Stimulated activated CD4-positive, alpha-beta T cell treated with anti-CD3 and anti-CD28 coated beads, Interleukin-1b, Interleukin-23, amount 100 ng/mL, for 48 hours (primary cell): ENCODE measurements around the gene HCLS1.
"Not testable (repeated sequence)": the region's sequence is repeated elsewhere in the genome, so short reads cannot be mapped to it uniquely, and the experiment has no call there.

ENCODE experiments used
- DNase-seq: peaks from one replicate; pipeline ENCODE4 v3.0.0-alpha.2; 2020

HCLS1 gene

GRCh38 chr3:121654493-121655385 lies 6.0 kb downstream of the HCLS1 start:
- DNase-seq, result no peak

- DNase-seq, result no peak
Measured at GRCh38 chr3:121651684-121652083, 9.0 kb downstream of the HCLS1 start.

- no peak for DNase-seq
Measured at GRCh38 chr3:121649645-121650044, 11.1 kb downstream of the HCLS1 start.

GRCh38 chr3:121648219-121648958 lies 12.3 kb downstream of the HCLS1 start:
- DNase-seq, result no peak

GRCh38 chr3:121645054-121645453 lies 15.6 kb downstream of the HCLS1 start:
- no peak for DNase-seq

- DNase-seq, result no peak
Measured at GRCh38 chr3:121642601-121643314, 17.9 kb downstream of the HCLS1 start.

GRCh38 chr3:121641127-121641526 lies 19.6 kb downstream of the HCLS1 start:
- DNase-seq, result no peak

- no peak for DNase-seq
Measured at GRCh38 chr3:121637922-121638321, 22.8 kb downstream of the HCLS1 start.

- no peak for DNase-seq
Measured at GRCh38 chr3:121630355-121630754, 30.3 kb downstream of the HCLS1 start.

- no peak for DNase-seq
Measured at GRCh38 chr3:121629601-121630000, 31.1 kb downstream of the HCLS1 start.

- no peak for DNase-seq
Measured at GRCh38 chr3:121627622-121628021, 33.1 kb downstream of the HCLS1 start.

- no peak for DNase-seq
Measured at GRCh38 chr3:121627211-121627610, 33.5 kb downstream of the HCLS1 start.

- DNase-seq, result no peak
Measured at GRCh38 chr3:121626495-121626894, 34.2 kb downstream of the HCLS1 start.

GRCh38 chr3:121624147-121624899 lies 36.4 kb downstream of the HCLS1 start:
- DNase-seq, result no peak

- no peak for DNase-seq
Measured at GRCh38 chr3:121621491-121621890, 39.2 kb downstream of the HCLS1 start.

GRCh38 chr3:121619691-121620090 lies 41.0 kb downstream of the HCLS1 start:
- DNase-seq, result no peak

GRCh38 chr3:121606106-121606505 lies 54.6 kb downstream of the HCLS1 start:
- DNase-seq, result no peak

GRCh38 chr3:121604759-121605158 lies 55.9 kb downstream of the HCLS1 start:
- no peak for DNase-seq

- DNase-seq, result no peak
Measured at GRCh38 chr3:121601212-121601812, 59.4 kb downstream of the HCLS1 start.

- DNase-seq, result not testable (repeated sequence)
Measured at GRCh38 chr3:121599900-121600299, 60.8 kb downstream of the HCLS1 start.

GRCh38 chr3:121598564-121598963 lies 62.1 kb downstream of the HCLS1 start:
- no peak for DNase-seq

GRCh38 chr3:121595765-121596406 lies 64.8 kb downstream of the HCLS1 start:
- no peak for DNase-seq
